SK-N-SH (cell line): ENCODE data around the gene SKI. TPM values are rescaled to one million over a fixed set of nuclear protein-coding genes. Genes with fewer than 3 reads are reported as not detected.

ENCODE experiments used
- CTCF ChIA-PET: fragments of 300-600, 350-600 bp; formaldehyde crosslinking; extraction: SDS; loops from one replicate; lab custom pipeline; 2021; lab: Yijun Ruan, JAX
- POLR2A ChIA-PET: fragments of 350-600 bp; sonication (Branson Sonifier 250); formaldehyde crosslinking; extraction: SDS; loops from one replicate; lab custom pipeline; 2020; ENCODE audit warnings: antibody characterized with exemption, inconsistent platforms; lab: Yijun Ruan, JAX
- DNase-seq: peaks from one replicate; pipeline ENCODE4 v3.0.0; 2012
- H2AFZ ChIP-seq: fragments of 200-600 bp; sonication (generic); 2 replicates; pipeline ENCODE4 v1.8.1; 2016; ENCODE audit warnings: antibody characterized with exemption, mild to moderate bottlenecking, low read depth
- H3F3A ChIP-seq: fragments of 200-600 bp; sonication (generic); replicated peaks from 2 replicates; pipeline ENCODE3; 2016; ENCODE audit warnings: antibody characterized with exemption, mild to moderate bottlenecking; ENCODE audit not compliant: insufficient read depth
- H3K27ac ChIP-seq, 2 experiments: fragments of 200-500 bp in 1 of 2; fragments of 200-600 bp in 1 of 2; sonication (Bioruptor generic) in 1 of 2; sonication (generic), shearing (Covaris generic) in 1 of 2; 2 replicates each; pipeline versions ENCODE4 v1.5.1 to v1.6.1; 2014 to 2016; ENCODE audit warnings: low read depth in 2 of 2, inconsistent platforms in 1 of 2, low read length in 1 of 2, mild to moderate bottlenecking in 1 of 2, mixed read lengths in 1 of 2
- H3K27me3 ChIP-seq: fragments of 200-600 bp; sonication (generic), shearing (Covaris generic); 2 replicates; pipeline ENCODE4 v1.6.1; 2016; ENCODE audit warnings: mixed run types; ENCODE audit not compliant: insufficient read depth
- H3K36me3 ChIP-seq, 2 experiments: fragments of 200-500 bp in 1 of 2; fragments of 200-600 bp in 1 of 2; sonication (Bioruptor generic) in 1 of 2; sonication (generic) in 1 of 2; replicated peaks in 1 of 2; 2 replicates each; pipeline versions ENCODE3 to v1.5.1; 2014 to 2016; ENCODE audit warnings: low read length in 1 of 2, mild to moderate bottlenecking in 1 of 2; ENCODE audit not compliant: insufficient read depth in 2 of 2, control insufficient read depth in 1 of 2
- H3K4me1 ChIP-seq, 2 experiments: fragments of 200-500 bp in 1 of 2; fragments of 200-600 bp in 1 of 2; sonication (Bioruptor generic) in 1 of 2; sonication (generic), shearing (Covaris generic) in 1 of 2; 2 replicates each; pipeline versions ENCODE4 v1.5.1 to v1.6.1; 2014 to 2016; ENCODE audit warnings: low read depth in 1 of 2, low read length in 1 of 2, mixed run types in 1 of 2; ENCODE audit not compliant: insufficient read depth in 2 of 2, control insufficient read depth in 1 of 2
- H3K4me2 ChIP-seq: fragments of 200-600 bp; sonication (generic), shearing (Covaris generic); 2 replicates; pipeline ENCODE4 v1.6.1; 2017; ENCODE audit warnings: mixed run types
- H3K4me3 ChIP-seq, 2 experiments: fragments of 200-500 bp in 1 of 2; fragments of 200-600 bp in 1 of 2; sonication (Bioruptor generic) in 1 of 2; sonication (generic), shearing (Covaris generic) in 1 of 2; 2 replicates each; pipeline versions ENCODE4 v1.5.1 to v1.8.1; 2014 to 2016; ENCODE audit warnings: low read depth in 2 of 2, inconsistent platforms in 1 of 2, low read length in 1 of 2, mild to moderate bottlenecking in 1 of 2, mixed read lengths in 1 of 2, moderate library complexity in 1 of 2
- H3K79me2 ChIP-seq: fragments of 200-600 bp; sonication (generic); 2 replicates; pipeline ENCODE4 v1.8.1; 2017; ENCODE audit warnings: mild to moderate bottlenecking; ENCODE audit not compliant: insufficient read depth
- H3K9ac ChIP-seq: fragments of 200-600 bp; sonication (generic); 2 replicates; pipeline ENCODE4 v1.6.1; 2017; ENCODE audit warnings: mixed run types
- H3K9me2 ChIP-seq: fragments of 200-600 bp; sonication (generic); 2 replicates; pipeline ENCODE4 v1.6.1; 2017; ENCODE audit warnings: mixed run types
- H3K9me3 ChIP-seq: fragments of 200-600 bp; sonication (generic); 2 replicates; pipeline ENCODE4 v1.6.1; 2017; ENCODE audit warnings: mixed run types, mild to moderate bottlenecking, moderate library complexity
- H4K20me1 ChIP-seq: fragments of 200-600 bp; sonication (generic); 2 replicates; pipeline ENCODE4 v1.6.1; 2017; ENCODE audit warnings: mild to moderate bottlenecking, mixed run types; ENCODE audit not compliant: insufficient read depth
- CHD2 ChIP-seq: fragments of 150-350 bp; IDR thresholded peaks from 2 replicates; pipeline ENCODE4 v1.6.1; 2018; ENCODE audit warnings: low read length; ENCODE audit not compliant: partially characterized antibody
- CTCF ChIP-seq: fragments of 200-600 bp; sonication (generic); IDR thresholded peaks from 2 replicates; pipeline ENCODE4 v1.6.1; 2017; ENCODE audit warnings: antibody characterized with exemption, mild to moderate bottlenecking, moderate library complexity
- EP300 ChIP-seq, 2 experiments: IDR thresholded peaks; 2 replicates each; pipeline versions ENCODE4 v1.4.0 to v1.6.1; 2012; ENCODE audit warnings: borderline replicate concordance in 1 of 2, low read depth in 1 of 2, low read length in 1 of 2
- FOXM1 ChIP-seq: IDR thresholded peaks from 2 replicates; pipeline ENCODE4 v1.4.0; 2012; ENCODE audit warnings: low read depth, mild to moderate bottlenecking
- GABPA ChIP-seq: IDR thresholded peaks from 2 replicates; pipeline ENCODE4 v1.4.0; 2012; ENCODE audit warnings: low read depth, mild to moderate bottlenecking
- GATA2 ChIP-seq: sonication (generic); formaldehyde crosslinking; IDR thresholded peaks from 2 replicates; pipeline ENCODE4 v1.5.0; 2020; ENCODE audit warnings: mild to moderate bottlenecking, missing genetic modification reagents
- NRF1 ChIP-seq: IDR thresholded peaks from 2 replicates; pipeline ENCODE4 v1.6.1; 2012; ENCODE audit warnings: low read depth, mild to moderate bottlenecking, low read length
- PBX3 ChIP-seq: IDR thresholded peaks from 2 replicates; pipeline ENCODE4; 2012
- REST ChIP-seq: IDR thresholded peaks from 2 replicates; pipeline ENCODE4 v1.6.1; 2012; ENCODE audit warnings: mild to moderate bottlenecking, low read depth, low read length, moderate library complexity
- RFX5 ChIP-seq: IDR thresholded peaks from 2 replicates; pipeline ENCODE4 v1.6.1; 2012; ENCODE audit warnings: mild to moderate bottlenecking, improper control_type of control experiment, low read length
- SIN3A ChIP-seq: IDR thresholded peaks from 2 replicates; pipeline ENCODE4 v1.6.1; 2012; ENCODE audit warnings: low read depth, mild to moderate bottlenecking, low read length, moderate library complexity, borderline replicate concordance
- SMC3 ChIP-seq: IDR thresholded peaks from 2 replicates; pipeline ENCODE4 v1.6.1; 2012; ENCODE audit warnings: low read depth, low read length, improper control_type of control experiment
- USF1 ChIP-seq: IDR thresholded peaks from 2 replicates; pipeline ENCODE4 v1.4.0; 2012; ENCODE audit warnings: low read depth, borderline replicate concordance
- USF2 ChIP-seq: fragments of 150-350 bp; IDR thresholded peaks from 2 replicates; pipeline ENCODE4 v1.6.1; 2017; ENCODE audit warnings: antibody characterized with exemption, low read length, low read depth, borderline replicate concordance
- YY1 ChIP-seq: IDR thresholded peaks from 2 replicates; pipeline ENCODE4 v1.4.0; 2012; ENCODE audit warnings: low read depth, mild to moderate bottlenecking
- ZBTB33 ChIP-seq: IDR thresholded peaks from 2 replicates; pipeline ENCODE4 v1.4.0; 2012; ENCODE audit warnings: low read depth, borderline replicate concordance
- WGBS: methylation state at CpG from one replicate; pipeline ENCODE4 v1.1.6; 2017; ENCODE audit warnings: low lambda C conversion rate; 5-methylcytosine and 5-hydroxymethylcytosine counted together
- polyA plus RNA-seq, 3 experiments: library from polyadenylated mRNA; depleted of rRNA; stranded (reverse); fragments of >200 nt; gene quantifications; 2 replicates each; pipeline ENCODE4 v1.2.3, GENCODE V29; 2012

Gene SKI
- polyA plus RNA-seq, 1 of the 3 experiments (the other 2 are of a cell fraction): 7.2 TPM

- no peaks in the 10 kb centered on the region for H3K9me2 ChIP-seq
- H3K4me2 ChIP-seq: no peak overlapping the region
- no peaks in the 10 kb centered on the region for H3K9me3 ChIP-seq
- peaks cover 70% of the 10 kb centered on the region for H3K79me2 ChIP-seq
- TF ChIP-seq ZBTB33 (no peak), EP300 (IDR thresholded peaks at IDR 0.05; ENCODE audit: borderline replicate concordance in 1 of 2, low read depth in 1 of 2, low read length in 1 of 2) (no peak), USF2 (no peak), GATA2 (CRISPR knock-in tag) (no peak), YY1 (no peak), NRF1 (no peak), SIN3A (no peak), FOXM1 (no peak), PBX3 (no peak), SMC3 (no peak), REST (no peak), CTCF (no peak), RFX5 (no peak), USF1 (no peak), GABPA (no peak), CHD2 (no peak)
- TF ChIP-seq, all 33 proteins: peak for 0
- no peak overlapping the region for H2AFZ ChIP-seq
- no peak overlapping the region for H3K4me3 ChIP-seq
- no peaks in the 10 kb centered on the region for H3K27me3 ChIP-seq
- WGBS: 96% methylated on average over 8 of the region's 9 CpGs
- ChIA-PET POLR2A (no interaction called here), CTCF (no interaction called here)
- no peaks in the 10 kb centered on the region for H3F3A ChIP-seq
- DNase-seq: no peak
- no peak overlapping the region for H3K27ac ChIP-seq
- H4K20me1 ChIP-seq: peaks cover 63% of the 10 kb centered on the region
- peaks cover 0 to 50% of the 10 kb centered on the region in 2 experiments; a peak in 1 of 4 replicates for H3K4me1 ChIP-seq
- H3K36me3 ChIP-seq: no peaks in the 10 kb centered on the region
- H3K9ac ChIP-seq: no peak overlapping the region
These were observed 51.7 kb downstream of the SKI start for GRCh38 chr1:2279817-2280216.
